ENCODE data around the gene S1PR2.
A peak's percentile ranks its signal among the peaks of the same experiment; 100 is the strongest.
"Not testable (repeated sequence)": the region's sequence is repeated elsewhere in the genome, so short reads cannot be mapped to it uniquely, and the experiment has no call there.

S1PR2 gene

GRCh38 chr19:10252707-10253106, 21.6 kb upstream of the S1PR2 start:
- DNase-seq = no peak

GRCh38 chr19:10251792-10252694, 20.9 kb upstream of the S1PR2 start, which contains the start of gene MRPL4:
MRPL4 (plus strand) TSS chr19:10252214; CDS start chr19:10252254, 40 bp downstream.
- peak; percentile 98 to 99 for DNase-seq

- no peak for DNase-seq
Measured at GRCh38 chr19:10246511-10246910, 15.4 kb upstream of the S1PR2 start.

GRCh38 chr19:10245189-10245939, 14.2 kb upstream of the S1PR2 start:
- DNase-seq = no peak

- no peak for DNase-seq
Measured at GRCh38 chr19:10243606-10244005, 12.5 kb upstream of the S1PR2 start.

- not testable (repeated sequence) for DNase-seq
Measured at GRCh38 chr19:10241826-10242449, 10.8 kb upstream of the S1PR2 start.

GRCh38 chr19:10238172-10238783, 7.1 kb upstream of the S1PR2 start:
- no peak for DNase-seq

- DNase-seq = no peak
Measured at GRCh38 chr19:10237702-10238101, 6.6 kb upstream of the S1PR2 start.

- DNase-seq = not testable (repeated sequence)
Measured at GRCh38 chr19:10235409-10235808, 4.3 kb upstream of the S1PR2 start.

- no peak for DNase-seq
Measured at GRCh38 chr19:10235003-10235402, 3.9 kb upstream of the S1PR2 start.

- no peak for DNase-seq
Measured at GRCh38 chr19:10233946-10234345, 2.8 kb upstream of the S1PR2 start.

GRCh38 chr19:10231612-10232228, 589 bp upstream of the S1PR2 start:
- DNase-seq = no peak

GRCh38 chr19:10230173-10230860, 814 bp downstream of the S1PR2 start:
- no peak for DNase-seq

GRCh38 chr19:10228920-10229319, 2.2 kb downstream of the S1PR2 start:
- DNase-seq = peak; percentile 40 to 52

- peak in 1 of 2 experiments; percentile 41 for DNase-seq
Measured at GRCh38 chr19:10228393-10228792, 2.7 kb downstream of the S1PR2 start.

GRCh38 chr19:10227026-10227971, 3.8 kb downstream of the S1PR2 start:
- no peak for DNase-seq

GRCh38 chr19:10226376-10227025, 4.6 kb downstream of the S1PR2 start:
- no peak for DNase-seq

- DNase-seq = no peak
Measured at GRCh38 chr19:10226021-10226375, 5.1 kb downstream of the S1PR2 start.

GRCh38 chr19:10224337-10224736, 6.8 kb downstream of the S1PR2 start:
- no peak for DNase-seq

Data from Kasumi-1 (cell line).